B cell (primary cell): ENCODE measurements around the gene LSM3.

ENCODE experiments used
- CTCF ChIP-seq: fragments of 200-600 bp; IDR thresholded peaks from one replicate; pipeline ENCODE4 v1.8.0; 2022; ENCODE audit warnings: antibody characterized with exemption, mild to moderate bottlenecking
- EZH2 ChIP-seq: IDR thresholded peaks from 2 replicates; pipeline ENCODE4 v1.6.1; 2012; ENCODE audit warnings: borderline replicate concordance, low read depth, mild to moderate bottlenecking, moderate library complexity, low read length; ENCODE audit not compliant: insufficient read depth, poor library complexity, severe bottlenecking

DNA sequence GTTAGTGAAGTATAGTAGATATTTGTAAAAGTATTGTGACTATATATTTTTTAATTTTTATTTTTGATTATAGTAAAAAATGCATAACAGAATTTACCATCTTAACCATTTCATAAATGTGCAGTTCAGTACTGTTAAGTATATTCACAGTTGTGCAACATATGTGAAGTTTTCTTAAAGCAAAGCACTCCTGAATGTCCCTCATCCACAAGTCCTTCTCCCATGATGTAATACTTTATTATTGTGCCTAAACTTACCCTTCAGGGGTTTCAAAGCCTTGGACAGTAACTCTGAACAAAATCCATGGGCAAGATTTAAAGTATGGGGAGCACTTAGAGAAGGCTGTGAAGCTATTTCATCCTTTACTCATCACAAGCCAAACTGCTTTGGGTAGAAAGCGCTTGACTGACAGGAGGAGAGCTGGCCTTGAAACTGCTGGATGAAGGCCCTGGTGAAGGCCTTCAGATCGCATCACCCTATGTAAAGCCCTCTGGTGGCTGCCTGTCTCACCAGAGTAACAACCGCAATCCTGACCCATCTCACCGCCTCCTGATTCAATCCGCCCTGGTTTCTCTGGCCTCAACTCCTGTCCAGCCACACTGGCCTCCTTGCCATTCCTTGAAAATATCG lies 28.0 kb downstream of the LSM3 start:
- TF ChIP-seq CTCF (no peak), EZH2 (no peak)
